Testis (tissue), 2 donors: ENCODE results near the gene GNAT1.

Experiments used
- POLR2A ChIP-seq: fragments of 450-650 bp; IDR thresholded peaks from one replicate; pipeline ENCODE4 v1.6.1; 2017; ENCODE audit warnings: antibody characterized with exemption, mild to moderate bottlenecking, moderate library complexity
- TF ChIP-seq, protein P1 (sequence below), 3 experiments: fragments of 450-650 bp in 2 of 3; fragments of 200-600 bp in 1 of 3; sonication (generic) in 1 of 3; IDR thresholded peaks; one replicate each; pipeline ENCODE4 v1.5.1; 2016 to 2019; ENCODE audit warnings: antibody characterized with exemption in 3 of 3, mild to moderate bottlenecking in 2 of 3, moderate library complexity in 1 of 3

DNA sequence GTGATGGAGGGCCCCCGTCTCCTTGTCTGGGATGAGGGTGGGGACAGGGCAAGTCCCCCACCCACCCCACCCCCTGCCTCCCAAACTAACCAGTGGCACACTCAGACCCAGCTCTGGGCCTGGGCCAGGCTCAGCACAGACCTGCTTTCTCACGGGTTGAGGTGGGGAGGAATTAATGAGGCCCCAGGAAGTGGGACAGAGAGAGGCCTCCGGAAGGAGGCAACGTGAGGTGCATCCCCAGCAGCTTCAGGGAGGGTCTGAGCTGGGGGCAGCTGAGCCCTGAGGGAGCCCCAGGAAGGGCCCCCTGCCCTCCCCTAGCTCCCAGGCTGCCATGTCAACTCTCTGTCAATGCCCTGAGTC is 29.6 kb downstream of the GNAT1 start:
- TF ChIP-seq, protein P1, sequence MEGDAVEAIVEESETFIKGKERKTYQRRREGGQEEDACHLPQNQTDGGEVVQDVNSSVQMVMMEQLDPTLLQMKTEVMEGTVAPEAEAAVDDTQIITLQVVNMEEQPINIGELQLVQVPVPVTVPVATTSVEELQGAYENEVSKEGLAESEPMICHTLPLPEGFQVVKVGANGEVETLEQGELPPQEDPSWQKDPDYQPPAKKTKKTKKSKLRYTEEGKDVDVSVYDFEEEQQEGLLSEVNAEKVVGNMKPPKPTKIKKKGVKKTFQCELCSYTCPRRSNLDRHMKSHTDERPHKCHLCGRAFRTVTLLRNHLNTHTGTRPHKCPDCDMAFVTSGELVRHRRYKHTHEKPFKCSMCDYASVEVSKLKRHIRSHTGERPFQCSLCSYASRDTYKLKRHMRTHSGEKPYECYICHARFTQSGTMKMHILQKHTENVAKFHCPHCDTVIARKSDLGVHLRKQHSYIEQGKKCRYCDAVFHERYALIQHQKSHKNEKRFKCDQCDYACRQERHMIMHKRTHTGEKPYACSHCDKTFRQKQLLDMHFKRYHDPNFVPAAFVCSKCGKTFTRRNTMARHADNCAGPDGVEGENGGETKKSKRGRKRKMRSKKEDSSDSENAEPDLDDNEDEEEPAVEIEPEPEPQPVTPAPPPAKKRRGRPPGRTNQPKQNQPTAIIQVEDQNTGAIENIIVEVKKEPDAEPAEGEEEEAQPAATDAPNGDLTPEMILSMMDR (IDR thresholded peaks at IDR 0.05), result no peak
- no peak for TF ChIP-seq POLR2A
